ENCODE measurements around the gene MRAP2. TPM values are rescaled to one million over a fixed set of nuclear protein-coding genes. Genes with fewer than 3 reads are reported as not detected.
A peak's percentile ranks its signal among the peaks of the same experiment; 100 is the strongest.
"Not testable (repeated sequence)": the region's sequence is repeated elsewhere in the genome, so short reads cannot be mapped to it uniquely, and the experiment has no call there.

MRAP2 gene
- total and polyA plus RNA-seq, 2 experiments from 2014 or later = 1.1 to 1.3 TPM

GRCh38 chr6:84061613-84062398 is 28.2 kb downstream of the MRAP2 start:
- in situ Hi-C loops (cut with MboI) = no loop called here
- H3K27ac ChIP-seq = no peak overlapping the region

GRCh38 chr6:84062519-84063154 is 29.1 kb downstream of the MRAP2 start:
- Histone ChIP-seq H2AFZ (no peak overlapping the region), H3K36me3 (ENCODE audit: low read depth) (no peaks in the 10 kb centered on the region), H3K9me2 (ENCODE audit: insufficient read depth) (no peaks in the 10 kb centered on the region), H3K27me3 (replicated peaks; ENCODE audit: insufficient read depth) (no peaks in the 10 kb centered on the region), H3K9me3 (ENCODE audit: low read depth) (no peaks in the 10 kb centered on the region), H3K4me1 (ENCODE audit: insufficient read depth) (peaks cover 6% of the 10 kb centered on the region; the same call in 1 of the 2 replicates), H3K79me2 (ENCODE audit: insufficient read depth) (no peaks in the 10 kb centered on the region), H3F3A (ENCODE audit: insufficient read depth) (0 out of 2 replicates have a peak, but pooled peaks cover 3% of the 10 kb centered on the region), H4K20me1 (ENCODE audit: insufficient read depth) (no peaks in the 10 kb centered on the region), H3K4me3 (no peak overlapping the region), H3K4me2 (ENCODE audit: unreplicated experiment) (no peak overlapping the region), H3K27ac (no peak overlapping the region), H3K9ac (no peak overlapping the region)
- TF ChIP-seq EZH2 (IDR thresholded peaks at IDR 0.05; ENCODE audit: insufficient read depth, poor library complexity, severe bottlenecking) (no peak), EZH2phosphoT487 (IDR thresholded peaks at IDR 0.05; ENCODE audit: insufficient read depth, low read depth) (no peak)
- 58 to 63% methylated on average over 6 of the region's 6 CpGs for WGBS, 2 experiments (ENCODE audit: low coverage in 1 of 2, low lambda C conversion rate in 2 of 2, missing lambda C conversion rate in 2 of 2)
- DNase-seq = no peak
- in situ Hi-C loops (cut with MboI) = no loop called here

More at GRCh38 chr6:84061613-84062398, 28.2 kb downstream of the MRAP2 start:
- Histone ChIP-seq H3K9me2 (ENCODE audit: insufficient read depth) (no peaks in the 10 kb centered on the region), H3K27me3 (replicated peaks; ENCODE audit: insufficient read depth) (no peaks in the 10 kb centered on the region), H3K9ac (no peak overlapping the region), H2AFZ (no peak overlapping the region), H3F3A (ENCODE audit: insufficient read depth) (0 out of 2 replicates have a peak, but pooled peaks cover 3% of the 10 kb centered on the region), H3K36me3 (ENCODE audit: low read depth) (no peaks in the 10 kb centered on the region), H3K4me1 (ENCODE audit: insufficient read depth) (peaks cover 6% of the 10 kb centered on the region; the same call in 1 of the 2 replicates), H4K20me1 (ENCODE audit: insufficient read depth) (no peaks in the 10 kb centered on the region), H3K79me2 (ENCODE audit: insufficient read depth) (no peaks in the 10 kb centered on the region), H3K9me3 (ENCODE audit: low read depth) (no peaks in the 10 kb centered on the region), H3K4me2 (ENCODE audit: unreplicated experiment) (no peak overlapping the region), H3K4me3 (no peak overlapping the region)
- WGBS, 2 experiments (ENCODE audit: low coverage in 1 of 2, low lambda C conversion rate in 2 of 2, missing lambda C conversion rate in 2 of 2) = 40 to 43% methylated on average over 3 of the region's 3 CpGs
- DNase-seq = no peak
- no peak for TF ChIP-seq EZH2 (IDR thresholded peaks at IDR 0.05; ENCODE audit: insufficient read depth, poor library complexity, severe bottlenecking)
- no peak for TF ChIP-seq EZH2phosphoT487 (IDR thresholded peaks at IDR 0.05; ENCODE audit: insufficient read depth, low read depth)

DNA sequence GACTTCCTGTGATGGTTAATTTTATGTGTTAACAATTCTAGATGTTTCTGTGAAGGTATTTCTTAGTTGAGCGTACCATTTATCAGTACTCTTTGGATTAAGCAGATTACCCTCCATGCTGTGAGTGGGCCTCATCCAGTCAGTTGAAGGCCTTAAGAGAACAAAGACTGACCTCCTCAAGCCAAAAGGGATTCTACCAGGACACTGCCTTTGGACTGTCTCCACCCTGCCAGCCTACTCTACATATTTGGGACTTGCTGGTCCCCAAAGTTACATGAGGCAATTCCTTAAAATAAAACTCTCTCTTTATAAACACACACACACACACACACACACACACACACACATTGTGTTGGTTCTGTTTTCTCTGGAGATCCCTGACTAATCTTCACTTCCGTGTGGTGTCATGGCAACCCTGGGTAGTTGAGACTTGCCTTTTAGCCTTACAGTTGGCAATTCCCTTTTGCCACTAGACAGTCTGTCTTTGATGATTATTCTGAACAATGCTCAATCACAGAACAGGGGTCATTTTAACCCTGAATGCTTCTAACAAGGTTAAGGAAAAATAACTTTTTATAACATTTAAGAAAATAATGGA is 32.2 kb downstream of the MRAP2 start:
- H2AFZ ChIP-seq = no peak overlapping the region
- 0 out of 2 replicates have a peak, but pooled peaks cover 3% of the 10 kb centered on the region for H3F3A ChIP-seq (ENCODE audit: insufficient read depth)
- no peaks in the 10 kb centered on the region for H3K9me3 ChIP-seq (ENCODE audit: low read depth)
- TF ChIP-seq EZH2 (IDR thresholded peaks at IDR 0.05; ENCODE audit: insufficient read depth, poor library complexity, severe bottlenecking) (no peak), EZH2phosphoT487 (IDR thresholded peaks at IDR 0.05; ENCODE audit: insufficient read depth, low read depth) (no peak)
- no peaks in the 10 kb centered on the region for H3K27me3 ChIP-seq (replicated peaks; ENCODE audit: insufficient read depth)
- no peak overlapping the region for H3K4me3 ChIP-seq
- no peaks in the 10 kb centered on the region for H4K20me1 ChIP-seq (ENCODE audit: insufficient read depth)
- 50 to 51% methylated on average over 2 of the region's 2 CpGs for WGBS, 2 experiments (ENCODE audit: low coverage in 1 of 2, low lambda C conversion rate in 2 of 2, missing lambda C conversion rate in 2 of 2)
- no peak overlapping the region for H3K27ac ChIP-seq
- in situ Hi-C loops (cut with MboI) = no loop called here
- DNase-seq = peak; percentile 75
- H3K9me2 ChIP-seq (ENCODE audit: insufficient read depth) = no peaks in the 10 kb centered on the region
- peaks cover 6% of the 10 kb centered on the region; the same call in 1 of the 2 replicates for H3K4me1 ChIP-seq (ENCODE audit: insufficient read depth)
- H3K9ac ChIP-seq = no peak overlapping the region
- H3K4me2 ChIP-seq (ENCODE audit: unreplicated experiment) = no peak overlapping the region
- H3K36me3 ChIP-seq (ENCODE audit: low read depth) = no peaks in the 10 kb centered on the region
- no peaks in the 10 kb centered on the region for H3K79me2 ChIP-seq (ENCODE audit: insufficient read depth)

- peaks cover 6% of the 10 kb centered on the region; the same call in 1 of the 2 replicates for H3K4me1 ChIP-seq (ENCODE audit: insufficient read depth)
- in situ Hi-C loops (cut with MboI) = no loop called here
- TF ChIP-seq EZH2phosphoT487 (IDR thresholded peaks at IDR 0.05; ENCODE audit: insufficient read depth, low read depth) = no peak
- no peak for TF ChIP-seq EZH2 (IDR thresholded peaks at IDR 0.05; ENCODE audit: insufficient read depth, poor library complexity, severe bottlenecking)
- H3K9me2 ChIP-seq (ENCODE audit: insufficient read depth) = no peaks in the 10 kb centered on the region
- no peaks in the 10 kb centered on the region for H3K27me3 ChIP-seq (replicated peaks; ENCODE audit: insufficient read depth)
- H3K36me3 ChIP-seq (ENCODE audit: low read depth) = no peaks in the 10 kb centered on the region
- 0 out of 2 replicates have a peak, but pooled peaks cover 3% of the 10 kb centered on the region for H3F3A ChIP-seq (ENCODE audit: insufficient read depth)
- DNase-seq = no peak
- H3K79me2 ChIP-seq (ENCODE audit: insufficient read depth) = no peaks in the 10 kb centered on the region
- 45 to 48% methylated on average over 3 of the region's 3 CpGs for WGBS, 2 experiments (ENCODE audit: low coverage in 1 of 2, low lambda C conversion rate in 2 of 2, missing lambda C conversion rate in 2 of 2)
- H3K9me3 ChIP-seq (ENCODE audit: low read depth) = no peaks in the 10 kb centered on the region
- no peak overlapping the region for H3K9ac ChIP-seq
- H2AFZ ChIP-seq = no peak overlapping the region
- no peak overlapping the region for H3K27ac ChIP-seq
- no peak overlapping the region for H3K4me2 ChIP-seq (ENCODE audit: unreplicated experiment)
- no peak overlapping the region for H3K4me3 ChIP-seq
- no peaks in the 10 kb centered on the region for H4K20me1 ChIP-seq (ENCODE audit: insufficient read depth)
Measured at GRCh38 chr6:84066536-84066935, 33.0 kb downstream of the MRAP2 start.

- H3K4me3 ChIP-seq; H3K27me3 ChIP-seq (replicated peaks; ENCODE audit: insufficient read depth); H3F3A ChIP-seq (ENCODE audit: insufficient read depth); H3K9ac ChIP-seq; H3K9me2 ChIP-seq (ENCODE audit: insufficient read depth); H2AFZ ChIP-seq; H3K79me2 ChIP-seq (ENCODE audit: insufficient read depth); H4K20me1 ChIP-seq (ENCODE audit: insufficient read depth); H3K9me3 ChIP-seq (ENCODE audit: low read depth); H3K4me2 ChIP-seq (ENCODE audit: unreplicated experiment); DNase-seq; in situ Hi-C loops (cut with MboI); H3K4me1 ChIP-seq (ENCODE audit: insufficient read depth); H3K27ac ChIP-seq; H3K36me3 ChIP-seq (ENCODE audit: low read depth): not testable (repeated sequence)
- 57% methylated on average over 5 of the region's 5 CpGs for WGBS, 2 experiments (ENCODE audit: low coverage in 1 of 2, low lambda C conversion rate in 2 of 2, missing lambda C conversion rate in 2 of 2)
Measured at GRCh38 chr6:84068873-84069272, 35.3 kb downstream of the MRAP2 start.
